ENCODE measurements around the gene TBX3.

The TBX3 gene

DNA sequence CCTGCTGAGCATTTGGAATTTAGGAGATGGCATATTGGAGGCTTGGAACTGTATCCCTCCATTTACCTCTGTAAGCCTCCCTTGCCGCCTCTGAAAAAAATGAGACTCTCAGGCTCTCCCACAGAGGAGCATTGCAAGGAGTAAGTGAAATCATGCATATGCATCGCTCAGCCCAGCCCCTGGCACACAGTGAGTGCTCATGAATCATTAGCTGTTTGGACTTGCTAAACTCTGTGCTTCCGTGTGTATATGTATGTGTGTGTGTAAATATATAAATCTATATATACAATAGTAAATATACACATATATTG, 17.1 kb upstream of the TBX3 start:
- DNase-seq (ENCODE audit: low spot score in 2 of 2) (no peak), ATAC-seq (no peak)
- no peaks in the 10 kb centered on the region for H3K36me3 Mint-ChIP-seq
- no peaks in the 10 kb centered on the region for H3K4me1 Mint-ChIP-seq
- no peak overlapping the region for H3K27ac Mint-ChIP-seq
- H3K9me3 Mint-ChIP-seq, result no peaks in the 10 kb centered on the region
- H3K4me3 Mint-ChIP-seq, result no peak overlapping the region

DNA sequence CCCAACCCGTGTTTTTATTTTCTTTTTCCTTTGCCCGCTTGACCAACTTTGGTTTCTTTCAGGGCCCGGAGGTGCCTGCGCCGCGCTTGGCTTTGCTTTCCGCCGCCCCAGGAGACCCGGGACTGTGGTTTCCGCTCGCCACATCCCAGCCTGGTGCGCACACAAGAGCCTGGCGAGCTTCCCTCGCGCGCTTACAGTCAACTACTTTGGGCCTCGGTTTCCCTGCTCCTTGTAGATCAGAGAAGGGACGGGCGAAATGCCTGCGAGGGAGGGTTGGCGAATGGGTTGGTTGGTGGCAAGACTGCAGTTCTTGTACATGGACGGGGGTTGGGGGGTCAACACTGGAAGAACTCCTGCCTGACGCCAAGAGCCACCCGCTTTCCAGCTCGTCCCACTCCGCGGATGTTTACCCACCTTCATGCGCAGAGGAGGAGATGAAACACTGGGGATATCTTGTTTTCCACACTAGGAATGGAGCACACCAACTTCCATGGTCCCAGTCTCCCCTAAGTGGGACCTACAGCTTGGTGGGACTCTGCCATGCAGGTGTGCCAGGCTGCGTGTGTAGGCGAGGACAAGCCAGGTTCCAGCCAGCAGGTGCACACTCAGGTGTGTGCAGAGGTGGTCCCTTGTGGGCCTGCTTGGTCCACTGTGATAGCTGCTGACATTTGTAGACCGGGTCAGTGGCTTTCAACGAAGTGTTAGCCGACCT, 16.6 kb upstream of the TBX3 start:
- Mint-ChIP-seq H3K4me1 (no peaks in the 10 kb centered on the region), H3K36me3 (no peaks in the 10 kb centered on the region), H3K4me3 (no peak overlapping the region), H3K9me3 (no peaks in the 10 kb centered on the region), H3K27ac (no peak overlapping the region)
- DNase-seq (ENCODE audit: low spot score in 2 of 2) (no peak), ATAC-seq (no peak)

DNA sequence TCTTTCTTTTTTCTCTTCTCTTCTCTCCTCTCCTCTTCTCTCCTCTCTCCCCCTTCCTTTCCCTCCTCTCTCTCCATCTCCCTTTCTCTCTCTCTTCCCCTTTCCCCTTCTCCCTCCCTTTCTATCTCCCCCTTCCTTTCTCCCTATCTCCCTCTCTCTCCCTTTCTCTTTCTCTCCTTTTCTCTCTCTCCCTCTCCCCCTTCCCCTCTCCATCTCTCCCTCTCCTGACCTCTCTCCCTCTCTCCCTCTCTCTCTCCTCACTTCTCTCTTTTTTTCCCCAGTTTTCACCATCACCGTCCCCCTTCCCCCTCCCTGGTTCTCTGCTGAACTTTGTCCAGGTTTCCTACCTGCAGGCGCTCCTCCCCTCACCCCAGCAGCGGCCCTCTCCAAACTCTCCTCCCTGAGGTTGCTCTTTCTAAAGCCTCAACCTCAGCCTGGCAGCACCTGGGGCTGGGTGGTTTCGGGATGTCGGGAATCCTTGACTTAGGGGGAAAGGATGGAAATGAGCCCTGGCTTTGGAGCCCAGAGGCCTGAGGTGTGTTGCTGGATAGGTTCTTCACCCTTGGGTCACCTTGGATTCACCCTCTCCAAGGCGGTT, 14.7 kb upstream of the TBX3 start:
- Mint-ChIP-seq H3K4me1 (no peaks in the 10 kb centered on the region), H3K9me3 (no peaks in the 10 kb centered on the region), H3K4me3 (no peak overlapping the region), H3K36me3 (no peaks in the 10 kb centered on the region), H3K27ac (no peak overlapping the region)
- no peak for ATAC-seq
- DNase-seq (ENCODE audit: low spot score in 2 of 2), result no peak

DNA sequence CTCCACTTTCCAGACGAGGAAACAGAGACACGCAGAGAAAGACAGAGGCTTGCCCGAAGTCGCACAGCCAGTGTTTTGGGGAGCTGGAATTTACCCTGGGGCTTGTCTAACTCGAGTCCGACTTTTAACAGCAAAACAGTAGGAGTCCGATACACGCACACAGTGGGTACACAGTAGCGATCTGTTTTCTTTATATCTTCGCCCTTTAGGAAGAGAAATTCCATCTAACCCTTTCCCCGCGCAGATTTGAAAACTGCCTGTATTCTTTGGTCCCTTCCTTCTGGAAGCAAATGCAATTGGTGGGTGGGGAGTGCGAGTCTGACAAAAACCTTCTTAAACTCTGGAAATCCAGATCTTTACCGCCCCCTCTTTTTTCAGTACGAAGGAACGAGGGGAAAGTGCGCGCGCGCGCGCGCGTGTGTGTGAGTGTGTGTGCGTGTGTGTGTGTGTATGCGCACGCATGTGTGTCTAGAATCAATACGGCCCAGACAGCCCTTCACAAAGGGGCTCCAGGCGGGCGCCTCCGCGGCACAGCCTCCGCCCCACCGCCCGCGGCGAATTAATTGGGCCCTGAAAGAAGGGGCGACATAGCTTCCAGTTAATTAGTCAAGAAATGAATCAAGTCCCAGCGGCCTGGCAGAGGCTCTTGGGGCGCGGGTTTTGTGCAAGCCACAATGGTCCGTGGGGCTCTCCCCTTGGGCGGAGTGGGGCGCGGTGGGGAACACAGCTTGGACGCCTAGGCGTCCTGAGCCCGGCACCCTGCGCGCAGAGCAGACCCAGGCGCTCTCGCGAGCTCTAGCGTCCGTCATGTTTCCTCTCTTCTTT, 14.0 kb upstream of the TBX3 start:
- H3K27ac Mint-ChIP-seq, result no peak overlapping the region
- DNase-seq (ENCODE audit: low spot score in 2 of 2) (no peak), ATAC-seq (no peak)
- no peaks in the 10 kb centered on the region for H3K36me3 Mint-ChIP-seq
- H3K4me3 Mint-ChIP-seq, result no peak overlapping the region
- H3K9me3 Mint-ChIP-seq, result no peaks in the 10 kb centered on the region
- no peaks in the 10 kb centered on the region for H3K4me1 Mint-ChIP-seq

DNA sequence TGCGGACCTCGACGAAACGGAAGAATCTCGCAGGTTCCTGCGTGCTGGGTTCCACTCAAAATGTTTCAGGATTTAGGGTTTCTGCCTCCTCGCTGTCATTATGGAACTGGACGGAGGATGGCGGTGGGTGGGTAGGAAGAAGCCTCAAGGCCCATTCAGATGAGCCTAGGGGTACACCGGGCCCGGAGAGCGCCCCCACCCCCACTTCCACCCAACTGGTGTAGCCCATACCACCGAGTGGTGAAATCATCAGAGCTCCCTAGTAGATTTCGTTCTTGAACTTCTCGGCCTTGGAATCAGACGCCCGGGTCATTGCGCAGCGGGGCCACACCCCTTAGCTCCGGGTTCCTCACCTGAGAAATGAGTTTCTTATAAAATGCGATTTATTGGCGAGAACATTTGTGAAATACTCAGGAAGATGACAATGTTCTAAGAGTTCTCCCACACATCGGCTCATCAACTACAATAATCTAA, 13.3 kb upstream of the TBX3 start:
- H3K36me3 Mint-ChIP-seq, result no peaks in the 10 kb centered on the region
- DNase-seq (ENCODE audit: low spot score in 2 of 2) (no peak), ATAC-seq (no peak)
- H3K9me3 Mint-ChIP-seq, result no peaks in the 10 kb centered on the region
- no peak overlapping the region for H3K27ac Mint-ChIP-seq
- no peaks in the 10 kb centered on the region for H3K4me1 Mint-ChIP-seq
- H3K4me3 Mint-ChIP-seq, result no peak overlapping the region

DNA sequence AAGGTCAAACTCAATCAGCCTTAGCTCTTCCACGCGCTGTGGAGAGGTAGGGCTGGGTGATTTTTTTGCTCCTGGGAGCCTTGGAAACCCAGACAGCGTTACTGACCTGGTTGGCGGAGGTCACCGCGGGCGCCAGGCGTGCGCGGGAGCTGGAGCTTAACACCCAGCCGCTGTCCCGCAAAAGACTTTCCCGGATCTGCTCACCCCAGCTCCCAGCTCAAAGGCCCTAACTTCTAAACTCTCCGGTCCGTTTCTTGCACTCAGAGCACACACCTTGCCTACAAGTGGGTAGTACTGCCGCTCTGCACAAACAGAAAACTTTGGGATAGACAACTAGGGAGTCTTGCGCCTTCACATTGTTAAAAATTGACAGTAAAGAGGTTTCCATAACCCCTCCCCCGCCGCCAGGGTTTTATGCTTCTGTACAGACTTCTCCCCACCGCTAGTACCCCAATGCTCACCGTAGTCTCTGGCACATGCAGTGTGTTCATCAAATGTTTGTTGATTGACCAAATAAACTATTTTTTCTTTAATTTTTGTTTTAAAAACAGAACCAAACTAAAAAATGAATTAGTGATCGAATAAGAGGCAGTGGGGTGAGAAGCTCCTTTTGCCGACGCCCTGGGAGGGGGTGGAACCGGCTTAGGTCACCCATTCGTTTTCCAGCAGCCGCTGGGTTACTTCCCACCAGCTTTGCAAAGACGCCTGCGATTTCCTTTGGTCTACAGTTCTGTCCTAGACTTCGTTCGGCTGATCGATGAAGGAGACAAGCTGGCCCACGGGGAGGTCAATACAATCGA, 12.7 kb upstream of the TBX3 start:
- DNase-seq (ENCODE audit: low spot score in 2 of 2), result no peak
- ATAC-seq, result no peak
- H3K36me3 Mint-ChIP-seq, result no peaks in the 10 kb centered on the region
- H3K4me1 Mint-ChIP-seq, result no peaks in the 10 kb centered on the region
- no peaks in the 10 kb centered on the region for H3K9me3 Mint-ChIP-seq
- no peak overlapping the region for H3K4me3 Mint-ChIP-seq
- no peak overlapping the region for H3K27ac Mint-ChIP-seq

DNA sequence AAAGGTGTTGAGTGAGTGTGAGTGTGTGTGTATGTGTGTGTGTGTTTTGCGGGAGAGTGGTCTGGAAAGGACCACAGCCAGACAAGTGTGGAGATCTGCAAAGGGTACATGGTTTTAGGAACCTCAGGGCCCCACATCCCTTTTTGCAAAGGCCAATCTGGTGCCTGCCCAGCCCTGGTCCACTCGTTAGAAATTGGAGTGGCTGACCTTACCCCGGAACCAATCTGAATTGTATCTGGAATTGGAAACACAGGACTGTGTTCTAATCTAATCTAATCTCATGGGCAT, 11.3 kb upstream of the TBX3 start:
- DNase-seq (ENCODE audit: low spot score in 2 of 2), result no peak
- no peaks in the 10 kb centered on the region for H3K9me3 Mint-ChIP-seq
- H3K36me3 Mint-ChIP-seq, result no peaks in the 10 kb centered on the region
- no peaks in the 10 kb centered on the region for H3K4me1 Mint-ChIP-seq
- no peak overlapping the region for H3K4me3 Mint-ChIP-seq
- no peak overlapping the region for H3K27ac Mint-ChIP-seq
- no peak for ATAC-seq

DNA sequence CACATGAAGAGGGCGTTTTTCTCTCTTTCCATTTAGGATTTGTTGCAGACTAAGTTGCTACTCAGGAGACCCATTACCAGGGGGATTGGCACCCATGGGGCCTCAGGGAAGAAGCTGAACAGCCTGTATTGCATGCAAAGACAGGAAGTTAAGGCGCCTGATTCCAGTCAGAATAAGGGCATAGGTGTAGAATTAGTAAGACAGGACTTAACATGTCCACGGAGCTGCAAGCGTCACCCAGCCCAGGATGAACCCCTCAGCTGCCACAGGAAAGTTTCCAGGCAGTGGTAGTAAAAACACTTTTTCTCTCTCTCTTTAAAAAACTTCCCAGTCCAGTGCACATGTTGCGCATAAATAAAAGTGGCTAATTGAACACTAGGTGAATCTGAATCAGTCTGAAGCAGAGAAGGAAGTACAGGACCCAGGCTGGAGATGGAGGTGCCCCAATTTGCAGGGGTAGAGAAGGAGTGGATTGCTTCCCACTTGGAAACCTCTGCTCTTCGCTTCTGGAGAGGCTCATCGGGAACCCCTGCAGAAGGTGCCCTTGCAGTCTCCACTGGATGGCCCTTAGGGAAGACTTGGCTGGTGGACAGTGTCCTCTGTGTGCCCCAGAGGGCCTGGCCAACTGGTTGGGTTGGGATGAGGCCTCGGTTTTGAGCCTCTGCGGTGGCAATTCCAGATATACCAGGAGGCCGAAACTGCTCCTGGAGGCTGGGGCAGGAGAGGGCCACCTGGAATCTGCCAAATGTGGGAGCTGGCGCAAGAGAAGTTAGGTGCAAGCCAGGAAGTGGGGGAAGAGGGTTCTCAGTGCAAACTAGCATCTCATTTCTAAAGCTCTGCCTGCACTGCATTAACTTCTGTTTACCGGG, 10.7 kb upstream of the TBX3 start:
- H3K9me3 Mint-ChIP-seq, result no peaks in the 10 kb centered on the region
- no peak overlapping the region for H3K4me3 Mint-ChIP-seq
- H3K36me3 Mint-ChIP-seq, result no peaks in the 10 kb centered on the region
- no peak overlapping the region for H3K27ac Mint-ChIP-seq
- ATAC-seq (no peak), DNase-seq (ENCODE audit: low spot score in 2 of 2) (no peak)
- H3K4me1 Mint-ChIP-seq, result no peaks in the 10 kb centered on the region

DNA sequence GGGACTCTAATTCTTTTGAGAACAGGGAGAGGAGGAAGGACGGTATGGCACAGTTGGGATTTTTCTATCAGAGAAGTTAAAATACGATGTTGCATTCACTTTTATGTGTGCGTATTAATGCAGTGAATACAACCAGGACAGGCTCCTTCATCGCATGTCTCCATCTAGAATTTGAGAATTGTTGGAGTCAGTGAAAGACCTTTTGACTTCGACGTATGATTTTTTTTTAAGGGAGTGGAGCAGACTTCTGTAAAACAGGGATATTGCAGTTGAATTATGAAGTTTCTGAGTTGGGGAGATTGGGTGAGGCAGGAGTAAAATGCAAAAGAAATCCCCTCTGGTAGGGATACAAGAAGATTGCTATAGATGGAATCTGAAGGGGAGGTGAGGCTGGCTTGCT, 9.6 kb upstream of the TBX3 start:
- ATAC-seq (no peak), DNase-seq (ENCODE audit: low spot score in 2 of 2) (no peak)
- H3K27ac Mint-ChIP-seq, result no peak overlapping the region
- no peaks in the 10 kb centered on the region for H3K9me3 Mint-ChIP-seq
- H3K36me3 Mint-ChIP-seq, result no peaks in the 10 kb centered on the region
- no peak overlapping the region for H3K4me3 Mint-ChIP-seq
- no peaks in the 10 kb centered on the region for H3K4me1 Mint-ChIP-seq

DNA sequence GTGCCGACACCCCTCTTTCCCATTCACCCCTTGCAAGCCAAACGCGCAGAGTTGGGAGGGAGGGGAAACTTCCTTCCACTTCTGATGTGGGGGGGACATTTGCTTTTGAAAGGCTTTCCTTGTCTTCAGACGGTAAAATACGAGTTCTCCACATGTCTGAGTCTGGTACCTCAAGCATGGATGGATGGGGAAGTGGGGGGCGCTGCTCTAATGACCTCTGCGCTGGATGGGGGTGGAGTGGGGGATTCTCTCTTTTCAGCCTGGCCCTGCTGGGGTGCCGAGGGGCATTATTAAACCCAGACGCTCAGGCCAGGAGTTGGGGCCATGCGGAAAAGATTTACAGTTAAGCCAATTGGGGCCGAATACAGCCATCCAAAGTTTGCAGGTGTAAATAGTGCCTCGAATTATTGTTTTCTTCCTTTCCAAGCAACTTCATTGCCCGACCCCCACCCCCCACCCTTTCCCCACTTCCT, 9.1 kb upstream of the TBX3 start:
- Mint-ChIP-seq H3K27ac (no peak overlapping the region), H3K4me3 (no peak overlapping the region), H3K36me3 (no peaks in the 10 kb centered on the region), H3K4me1 (no peaks in the 10 kb centered on the region), H3K9me3 (no peaks in the 10 kb centered on the region)
- no peak for ATAC-seq
- no peak for DNase-seq (ENCODE audit: low spot score in 2 of 2)

DNA sequence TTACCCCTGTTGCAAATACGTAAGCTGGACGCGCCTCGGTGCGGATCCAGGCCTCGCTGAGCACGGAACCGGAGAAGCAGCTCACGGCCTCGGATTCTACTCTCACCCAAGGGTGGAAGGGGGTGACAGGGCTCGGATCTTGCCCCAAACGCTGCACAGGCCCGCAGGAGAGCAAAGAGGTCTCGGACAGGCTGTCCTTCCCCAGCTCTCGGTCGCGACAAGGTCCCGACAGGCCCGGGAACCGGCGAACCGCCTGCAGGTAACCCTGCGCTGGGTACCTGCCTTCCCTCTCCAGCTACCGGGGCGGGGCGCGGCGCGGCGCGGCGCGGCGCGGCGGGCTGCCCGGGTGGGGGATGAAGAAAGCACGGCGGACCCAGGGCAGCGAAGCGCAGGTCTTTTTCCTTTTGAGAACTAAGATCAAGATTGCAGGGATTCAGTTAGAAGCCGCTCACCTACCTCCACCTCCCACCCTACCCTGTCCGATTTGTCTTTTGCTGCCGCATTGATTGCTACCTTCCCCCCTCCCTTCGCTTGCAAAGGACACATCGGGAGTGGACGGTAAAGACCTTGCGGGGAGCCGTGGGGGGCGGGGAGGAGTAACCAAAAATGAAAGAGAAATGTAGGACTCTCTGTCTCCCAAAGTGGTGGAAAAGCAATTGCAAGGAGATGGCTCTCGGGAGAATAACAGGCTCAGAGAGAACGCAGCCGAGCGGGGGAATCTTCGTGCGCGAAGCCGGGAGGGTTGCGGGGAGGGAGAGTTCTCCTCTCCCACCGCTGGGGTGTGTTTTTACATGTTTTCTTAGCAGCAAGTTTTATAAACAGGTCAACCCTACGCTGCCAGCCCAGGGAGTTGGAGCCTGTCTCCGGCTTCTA, 8.4 kb upstream of the TBX3 start:
- no peak for ATAC-seq
- Mint-ChIP-seq H3K4me1 (no peaks in the 10 kb centered on the region), H3K36me3 (no peaks in the 10 kb centered on the region), H3K27ac (no peak overlapping the region), H3K9me3 (no peaks in the 10 kb centered on the region), H3K4me3 (no peak overlapping the region)
- DNase-seq (ENCODE audit: low spot score in 2 of 2), result no peak

DNA sequence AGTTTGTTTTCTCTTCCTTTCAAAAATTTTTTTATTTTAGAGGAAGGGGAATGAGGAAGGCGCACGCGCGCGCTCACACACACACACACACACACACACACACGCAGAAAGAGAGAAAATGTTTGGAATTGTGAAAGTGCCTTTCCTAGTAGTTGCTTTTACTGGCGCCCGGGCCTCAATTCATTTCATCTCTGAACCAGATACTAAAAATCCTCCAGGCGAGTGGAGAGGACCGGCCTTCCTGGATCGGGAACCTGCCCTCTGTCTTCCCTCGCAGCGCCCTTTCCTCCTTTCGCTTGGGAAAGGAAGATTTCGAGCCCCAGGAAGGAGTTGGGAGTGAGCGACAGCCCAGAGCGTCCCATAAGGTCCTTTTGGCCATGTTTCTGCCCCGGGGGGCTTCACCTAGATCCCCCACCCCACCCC, 7.8 kb upstream of the TBX3 start:
- DNase-seq (ENCODE audit: low spot score in 2 of 2), result no peak
- H3K4me3 Mint-ChIP-seq, result no peak overlapping the region
- H3K36me3 Mint-ChIP-seq, result no peaks in the 10 kb centered on the region
- H3K27ac Mint-ChIP-seq, result no peak overlapping the region
- H3K4me1 Mint-ChIP-seq, result peaks cover 4% of the 10 kb centered on the region
- no peaks in the 10 kb centered on the region for H3K9me3 Mint-ChIP-seq
- ATAC-seq, result no peak

DNA sequence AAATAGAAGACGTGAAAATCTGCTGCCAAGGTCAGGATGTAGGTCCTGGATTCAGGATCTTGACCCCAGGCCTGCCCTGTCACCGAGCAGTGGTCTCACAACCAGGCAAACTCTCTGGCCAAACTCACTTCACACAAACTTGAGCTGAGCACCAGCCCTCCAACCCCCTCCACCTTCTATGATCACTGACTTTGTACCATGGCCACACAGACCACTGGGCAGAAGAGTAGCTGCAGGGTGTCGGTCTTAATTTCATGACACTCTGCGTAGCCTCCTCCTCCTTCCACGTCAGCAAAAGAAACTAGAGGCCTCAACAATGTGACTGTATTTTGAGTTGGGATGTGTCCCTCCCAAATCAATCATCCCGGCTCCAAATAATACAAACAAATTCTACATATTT, 7.2 kb upstream of the TBX3 start:
- H3K36me3 Mint-ChIP-seq, result no peaks in the 10 kb centered on the region
- H3K9me3 Mint-ChIP-seq, result no peaks in the 10 kb centered on the region
- no peak for ATAC-seq
- peaks cover 5% of the 10 kb centered on the region for H3K4me1 Mint-ChIP-seq
- DNase-seq (ENCODE audit: low spot score in 2 of 2), result no peak
- H3K4me3 Mint-ChIP-seq, result no peak overlapping the region
- no peak overlapping the region for H3K27ac Mint-ChIP-seq

Measured in stimulated activated effector memory CD8-positive, alpha-beta T cell treated with anti-CD3 and anti-CD28 coated beads, Interleukin-12 subunit alpha, Interleukin-12 subunit beta, amount 100 ng/mL, for 72 hours (primary cell).